Left renal pelvis (tissue), 4 donors: ENCODE measurements around the gene NUP153. TPM values are rescaled to one million over a fixed set of nuclear protein-coding genes. Genes with fewer than 3 reads are reported as not detected.
"Not testable (repeated sequence)": the region's sequence is repeated elsewhere in the genome, so short reads cannot be mapped to it uniquely, and the experiment has no call there.

Source experiments
- DNase-seq, 4 donors: peaks; one replicate each; pipeline ENCODE4 v3.0.0-alpha.2; 2013; ENCODE audit warnings: low read depth in 4 of 4, low spot score in 3 of 4
- polyA plus RNA-seq, 4 donors: library from polyadenylated mRNA; unstranded; fragments of 120-200 nt; gene quantifications; one replicate each; pipeline ENCODE4 v1.2.1, GENCODE V29; 2013; ENCODE audit not compliant: insufficient read length in 4 of 4

NUP153 gene
- polyA plus RNA-seq, result 10 to 100 TPM; 46.4 to 61.9 (median 55.2) TPM

GRCh38 chr6:17706580-17707370 lies at the start of gene NUP153:
Gene NUP153 (minus strand): TSS chr6:17706925. CDS start chr6:17706387, 538 bp downstream.
- peak; percentile 98 to 99 (median 99) for DNase-seq

- DNase-seq, result no peak
Measured at GRCh38 chr6:17754254-17754653, 47.5 kb upstream of the NUP153 start.

- DNase-seq, result not testable (repeated sequence)
Measured at GRCh38 chr6:17745324-17745723, 38.6 kb upstream of the NUP153 start.

- not testable (repeated sequence) for DNase-seq
Measured at GRCh38 chr6:17744757-17745308, 38.1 kb upstream of the NUP153 start.

- no peak for DNase-seq
Measured at GRCh38 chr6:17744019-17744756, 37.5 kb upstream of the NUP153 start.

- no peak for DNase-seq
Measured at GRCh38 chr6:17741507-17741906, 34.8 kb upstream of the NUP153 start.

- no peak for DNase-seq
Measured at GRCh38 chr6:17740559-17741220, 34.0 kb upstream of the NUP153 start.

- DNase-seq, result no peak
Measured at GRCh38 chr6:17737704-17738252, 31.1 kb upstream of the NUP153 start.

- DNase-seq, result not testable (repeated sequence)
Measured at GRCh38 chr6:17735311-17735710, 28.6 kb upstream of the NUP153 start.

- DNase-seq, result no peak
Measured at GRCh38 chr6:17730078-17730704, 23.5 kb upstream of the NUP153 start.

- DNase-seq, result no peak
Measured at GRCh38 chr6:17729223-17730077, 22.7 kb upstream of the NUP153 start.

- DNase-seq, result no peak
Measured at GRCh38 chr6:17728551-17729222, 22.0 kb upstream of the NUP153 start.

GRCh38 chr6:17725083-17725482 lies 18.4 kb upstream of the NUP153 start:
- peak in 3 of 4 donors; percentile 43 to 70 (median 61) for DNase-seq

GRCh38 chr6:17724341-17724740 lies 17.6 kb upstream of the NUP153 start:
- no peak for DNase-seq

GRCh38 chr6:17721671-17722070 lies 14.9 kb upstream of the NUP153 start:
- no peak for DNase-seq

- DNase-seq, result no peak
Measured at GRCh38 chr6:17719323-17720041, 12.8 kb upstream of the NUP153 start.

- DNase-seq, result no peak
Measured at GRCh38 chr6:17716221-17716620, 9.5 kb upstream of the NUP153 start.
